ENCODE results near the gene CACHD1.

CACHD1 gene

DNA sequence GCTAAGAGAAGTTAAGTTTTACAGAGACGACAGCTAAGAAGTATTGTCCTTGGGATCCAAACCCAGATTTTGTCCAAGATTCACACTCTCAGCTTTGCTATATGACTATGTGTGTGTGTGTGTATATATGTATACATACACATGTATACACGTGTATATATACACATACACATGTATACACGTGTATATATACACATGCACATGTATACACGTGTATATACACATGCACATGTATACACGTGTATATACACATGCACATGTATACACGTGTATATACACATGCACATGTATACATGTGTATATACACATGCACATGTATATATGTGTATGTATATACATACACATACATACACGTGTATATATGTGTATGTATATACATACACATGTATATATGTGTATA is 3.9 kb upstream of the CACHD1 start:
- Mint-ChIP-seq H3K4me3 (no peak overlapping the region), H3K36me3 (no peaks in the 10 kb centered on the region), H3K4me1 (peaks cover 4% of the 10 kb centered on the region), H3K27ac (no peak overlapping the region), H3K9me3 (no peaks in the 10 kb centered on the region), H3K27me3 (peaks cover 34% of the 10 kb centered on the region)
- ATAC-seq = no peak

- Mint-ChIP-seq H3K4me3 (peak overlapping the region; percentile 51), H3K36me3 (no peaks in the 10 kb centered on the region), H3K9me3 (no peaks in the 10 kb centered on the region), H3K4me1 (peaks cover 12% of the 10 kb centered on the region), H3K27ac (no peak overlapping the region), H3K27me3 (peaks cover 50% of the 10 kb centered on the region)
- no peak for ATAC-seq
These were observed 583 bp upstream of the CACHD1 start for GRCh38 chr1:64469116-64469976.

DNA sequence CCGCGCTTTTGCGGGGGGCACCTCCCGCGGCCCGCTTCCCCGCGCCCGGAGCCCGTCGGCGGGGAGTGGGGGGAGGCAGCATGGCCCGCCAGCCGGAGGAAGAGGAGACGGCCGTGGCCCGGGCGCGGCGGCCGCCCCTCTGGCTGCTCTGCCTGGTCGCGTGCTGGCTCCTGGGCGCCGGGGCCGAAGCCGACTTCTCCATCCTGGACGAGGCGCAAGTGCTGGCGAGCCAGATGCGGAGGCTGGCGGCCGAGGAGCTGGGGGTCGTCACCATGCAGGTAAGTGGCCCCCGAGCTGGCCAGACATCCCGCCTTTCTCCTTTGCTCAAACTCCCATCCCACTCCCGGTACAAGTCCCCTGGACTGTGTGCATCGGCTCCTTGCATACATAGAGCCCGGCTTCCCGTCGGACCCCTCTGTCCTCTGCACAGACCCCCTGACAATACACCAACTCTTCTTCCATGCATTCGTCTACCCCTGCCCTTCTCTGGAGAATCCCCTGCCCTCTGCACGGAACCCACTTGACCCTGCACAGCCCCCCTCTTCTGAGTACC is 812 bp downstream of the CACHD1 start:
- Mint-ChIP-seq H3K27ac (no peak overlapping the region), H3K9me3 (no peaks in the 10 kb centered on the region), H3K27me3 (peaks cover 50% of the 10 kb centered on the region), H3K36me3 (no peaks in the 10 kb centered on the region), H3K4me1 (peaks cover 12% of the 10 kb centered on the region), H3K4me3 (peak overlapping the region; percentile 78)
- peak; percentile 41 for ATAC-seq

DNA sequence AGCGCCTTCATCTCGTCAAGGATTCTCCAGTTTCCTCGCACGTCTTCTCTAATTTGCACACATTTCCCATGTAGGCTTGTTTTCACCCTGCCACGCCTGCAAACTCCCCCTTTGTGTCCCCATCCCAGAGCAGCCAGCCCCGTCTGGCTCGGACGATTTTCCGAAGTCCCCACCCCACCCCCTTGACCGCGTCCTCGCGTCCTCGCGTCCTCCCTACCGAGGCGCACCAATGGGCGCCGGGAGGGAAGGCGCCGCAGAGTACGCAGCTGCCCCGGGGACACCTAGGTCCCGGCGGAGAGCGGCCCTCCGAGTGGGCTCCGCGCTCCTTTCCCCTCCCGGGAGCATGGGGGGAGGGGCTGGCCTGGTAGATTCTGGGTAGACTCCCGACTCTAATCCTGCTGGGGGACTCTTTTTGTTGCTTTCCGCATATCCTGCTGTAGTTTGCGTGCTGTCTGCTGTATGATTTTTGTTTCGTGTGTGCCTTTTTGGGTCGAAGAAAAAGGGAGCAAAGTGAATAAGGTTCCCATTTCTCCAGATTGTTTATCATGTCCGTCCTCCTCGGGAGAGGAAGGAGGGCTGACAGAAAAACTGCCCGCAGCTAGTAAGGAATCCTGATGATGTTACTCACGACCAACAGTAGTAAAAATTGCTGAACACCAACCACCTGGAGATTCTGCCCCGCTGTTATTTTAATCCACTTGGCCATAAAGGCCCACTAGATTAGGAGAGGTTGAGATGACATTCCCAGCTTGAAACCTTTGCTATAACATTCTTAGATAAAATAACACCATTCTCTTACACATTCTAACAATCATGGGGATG is 1.5 kb downstream of the CACHD1 start:
- H3K27ac Mint-ChIP-seq = no peak overlapping the region

GRCh38 chr1:64472040-64472376 is 2.1 kb downstream of the CACHD1 start:
- Mint-ChIP-seq H3K4me3 (no peak overlapping the region), H3K4me1 (peaks cover 12% of the 10 kb centered on the region), H3K27me3 (peaks cover 57% of the 10 kb centered on the region), H3K27ac (no peak overlapping the region), H3K9me3 (no peaks in the 10 kb centered on the region), H3K36me3 (no peaks in the 10 kb centered on the region)
- ATAC-seq = no peak

More for the DNA sequence above, 1.5 kb downstream of the CACHD1 start:
- H3K36me3 Mint-ChIP-seq = no peaks in the 10 kb centered on the region
- peak overlapping the region; percentile 78 for H3K4me3 Mint-ChIP-seq
- peaks cover 12% of the 10 kb centered on the region for H3K4me1 Mint-ChIP-seq
- no peaks in the 10 kb centered on the region for H3K9me3 Mint-ChIP-seq
- H3K27me3 Mint-ChIP-seq = peaks cover 52% of the 10 kb centered on the region
- ATAC-seq = no peak

DNA sequence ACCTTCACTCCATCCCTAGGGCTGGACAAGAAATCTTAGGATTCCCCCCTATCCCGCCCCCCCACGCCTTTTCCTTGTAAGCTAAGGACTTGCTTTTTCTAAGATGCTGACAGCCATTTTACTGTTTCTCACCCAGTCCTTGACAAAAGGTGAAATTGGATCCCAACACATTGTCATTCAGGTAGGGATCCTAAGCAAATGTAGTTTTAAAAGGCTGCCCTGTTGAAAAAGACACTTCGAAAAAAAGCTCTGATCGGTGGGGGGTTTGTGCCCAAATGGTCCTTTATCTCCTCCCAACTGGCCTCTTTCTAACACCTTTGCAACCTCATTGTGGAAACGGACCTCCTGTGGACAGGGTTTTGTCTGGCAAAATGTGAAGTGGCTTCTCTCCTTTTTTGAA is 2.9 kb downstream of the CACHD1 start:
- Mint-ChIP-seq H3K36me3 (no peaks in the 10 kb centered on the region), H3K4me3 (no peak overlapping the region), H3K9me3 (no peaks in the 10 kb centered on the region), H3K4me1 (peaks cover 12% of the 10 kb centered on the region), H3K27ac (no peak overlapping the region), H3K27me3 (peaks cover 53% of the 10 kb centered on the region)
- ATAC-seq = no peak

- no peak overlapping the region for H3K4me3 Mint-ChIP-seq
These were observed 3.4 kb downstream of the CACHD1 start for GRCh38 chr1:64473367-64473766.

DNA sequence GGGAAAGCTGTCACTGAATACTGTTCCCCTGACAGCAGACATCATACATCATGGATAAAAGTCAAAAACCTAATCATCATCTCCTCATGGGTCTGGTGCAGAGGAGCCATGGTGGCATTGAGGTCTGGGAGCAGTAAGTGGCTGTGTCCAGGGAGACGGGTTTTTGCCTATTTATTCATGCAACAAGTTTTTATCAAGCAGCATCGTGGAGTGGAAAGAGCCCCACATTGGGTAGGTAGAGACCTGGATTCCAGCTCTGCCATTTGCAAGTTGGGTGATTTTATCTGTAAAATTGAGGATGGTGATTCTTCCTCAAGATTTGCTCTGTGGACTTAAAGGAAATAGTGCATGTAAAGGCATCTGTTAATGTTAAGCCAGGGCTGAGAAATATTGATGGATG is 4.2 kb downstream of the CACHD1 start:
- Mint-ChIP-seq H3K4me3 (no peak overlapping the region), H3K9me3 (no peaks in the 10 kb centered on the region), H3K36me3 (no peaks in the 10 kb centered on the region), H3K4me1 (peaks cover 12% of the 10 kb centered on the region), H3K27ac (no peak overlapping the region), H3K27me3 (peaks cover 40% of the 10 kb centered on the region)
- no peak for ATAC-seq

More at GRCh38 chr1:64473367-64473766, 3.4 kb downstream of the CACHD1 start:
- no peak for ATAC-seq
- H3K27me3 Mint-ChIP-seq = peaks cover 48% of the 10 kb centered on the region
- H3K36me3 Mint-ChIP-seq = no peaks in the 10 kb centered on the region
- H3K9me3 Mint-ChIP-seq = no peaks in the 10 kb centered on the region
- peaks cover 12% of the 10 kb centered on the region for H3K4me1 Mint-ChIP-seq
- H3K27ac Mint-ChIP-seq = no peak overlapping the region

- H3K9me3 Mint-ChIP-seq = no peaks in the 10 kb centered on the region
- no peak overlapping the region for H3K4me3 Mint-ChIP-seq
- no peak overlapping the region for H3K27ac Mint-ChIP-seq
- no peaks in the 10 kb centered on the region for H3K36me3 Mint-ChIP-seq
- no peak for ATAC-seq
- peaks cover 33% of the 10 kb centered on the region for H3K27me3 Mint-ChIP-seq
- H3K4me1 Mint-ChIP-seq = peaks cover 12% of the 10 kb centered on the region
These were observed 4.9 kb downstream of the CACHD1 start for GRCh38 chr1:64474665-64475439.

DNA sequence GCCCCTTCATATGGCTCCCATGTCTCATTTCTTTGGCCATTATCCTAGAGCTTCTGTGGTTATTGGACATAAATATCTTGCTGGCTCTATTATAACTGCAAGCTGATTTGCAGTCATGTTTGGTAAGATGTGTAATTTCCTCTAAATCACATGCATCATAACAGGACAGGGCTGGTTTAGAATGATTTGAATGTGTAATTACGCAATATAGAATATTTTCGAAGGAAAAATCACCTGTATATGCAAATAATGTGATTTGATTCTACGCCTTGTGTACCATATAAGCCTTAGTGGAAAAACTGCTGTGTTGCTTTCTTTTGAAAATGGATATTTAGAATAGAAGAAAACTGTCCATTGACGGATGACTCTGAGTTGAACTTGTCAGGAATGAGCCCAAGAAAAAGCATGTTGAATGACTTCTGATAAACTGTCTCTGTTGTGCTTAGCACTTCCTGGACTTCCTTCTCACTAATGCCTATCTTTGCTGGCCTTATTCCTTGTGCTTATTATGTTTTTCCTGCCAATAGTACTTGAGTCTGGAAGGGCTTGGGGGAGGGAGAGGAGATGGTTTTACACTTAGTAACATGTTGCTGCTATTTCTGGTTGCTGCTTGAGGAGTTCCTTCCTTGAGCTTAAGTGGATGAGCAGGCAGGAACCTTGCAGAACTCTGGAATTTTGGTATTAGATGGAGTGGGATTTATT is 6.5 kb downstream of the CACHD1 start:
- no peak for ATAC-seq
- H3K27me3 Mint-ChIP-seq = peaks cover 23% of the 10 kb centered on the region
- peaks cover 4% of the 10 kb centered on the region for H3K4me1 Mint-ChIP-seq
- H3K9me3 Mint-ChIP-seq = no peaks in the 10 kb centered on the region
- H3K36me3 Mint-ChIP-seq = no peaks in the 10 kb centered on the region
- H3K4me3 Mint-ChIP-seq = no peak overlapping the region
- no peak overlapping the region for H3K27ac Mint-ChIP-seq

DNA sequence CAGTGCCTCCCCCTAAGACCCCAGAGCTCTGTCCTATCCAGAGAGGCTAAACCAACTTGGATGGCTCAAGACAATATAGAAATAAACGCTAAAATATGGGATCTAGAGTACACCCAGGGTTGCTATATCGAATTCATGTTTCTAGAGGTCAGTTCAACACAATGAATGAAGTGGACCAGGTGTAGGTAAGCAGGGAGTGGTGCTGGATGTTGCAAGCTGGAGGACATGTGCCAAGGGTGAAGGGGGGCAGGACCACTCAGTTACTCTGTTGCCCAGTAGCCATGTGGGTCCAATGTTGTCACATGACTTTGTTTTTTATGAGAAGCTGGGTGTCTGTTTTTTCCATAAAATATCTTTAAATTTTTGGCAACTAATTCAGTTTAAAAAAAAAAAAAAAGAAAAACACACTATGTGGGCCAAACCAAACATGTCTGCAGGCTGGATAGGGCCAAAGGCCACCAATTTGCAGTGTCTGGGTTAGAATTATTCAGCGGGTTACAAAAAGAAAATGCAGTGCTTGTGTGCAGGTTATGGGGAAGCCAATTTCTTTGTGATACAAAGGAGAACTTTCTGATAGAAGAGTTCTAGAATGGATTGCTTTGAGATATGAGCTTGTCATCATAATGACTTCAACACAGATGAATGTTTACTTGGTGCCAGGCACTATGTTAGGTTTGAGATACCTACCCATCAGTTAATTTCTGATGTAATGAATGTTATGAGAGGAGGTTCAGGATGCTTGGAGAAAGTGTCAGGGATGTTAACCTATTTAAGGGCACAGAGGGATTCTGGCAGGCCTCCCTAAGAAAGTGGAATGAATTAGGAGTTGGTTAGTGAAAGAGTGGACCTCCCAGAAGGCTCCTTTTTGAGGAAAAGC is 8.9 kb downstream of the CACHD1 start:
- peaks cover 13% of the 10 kb centered on the region for H3K27me3 Mint-ChIP-seq
- H3K27ac Mint-ChIP-seq = no peak overlapping the region
- no peaks in the 10 kb centered on the region for H3K9me3 Mint-ChIP-seq
- H3K4me3 Mint-ChIP-seq = no peak overlapping the region
- H3K36me3 Mint-ChIP-seq = no peaks in the 10 kb centered on the region
- no peaks in the 10 kb centered on the region for H3K4me1 Mint-ChIP-seq
- ATAC-seq = no peak

- no peak overlapping the region for H3K4me3 Mint-ChIP-seq
- no peaks in the 10 kb centered on the region for H3K36me3 Mint-ChIP-seq
- no peaks in the 10 kb centered on the region for H3K4me1 Mint-ChIP-seq
- H3K9me3 Mint-ChIP-seq = no peaks in the 10 kb centered on the region
- H3K27ac Mint-ChIP-seq = no peak overlapping the region
- H3K27me3 Mint-ChIP-seq = peaks cover 24% of the 10 kb centered on the region
- peak; percentile 40 for ATAC-seq
These were observed 9.9 kb downstream of the CACHD1 start for GRCh38 chr1:64479874-64480273.

DNA sequence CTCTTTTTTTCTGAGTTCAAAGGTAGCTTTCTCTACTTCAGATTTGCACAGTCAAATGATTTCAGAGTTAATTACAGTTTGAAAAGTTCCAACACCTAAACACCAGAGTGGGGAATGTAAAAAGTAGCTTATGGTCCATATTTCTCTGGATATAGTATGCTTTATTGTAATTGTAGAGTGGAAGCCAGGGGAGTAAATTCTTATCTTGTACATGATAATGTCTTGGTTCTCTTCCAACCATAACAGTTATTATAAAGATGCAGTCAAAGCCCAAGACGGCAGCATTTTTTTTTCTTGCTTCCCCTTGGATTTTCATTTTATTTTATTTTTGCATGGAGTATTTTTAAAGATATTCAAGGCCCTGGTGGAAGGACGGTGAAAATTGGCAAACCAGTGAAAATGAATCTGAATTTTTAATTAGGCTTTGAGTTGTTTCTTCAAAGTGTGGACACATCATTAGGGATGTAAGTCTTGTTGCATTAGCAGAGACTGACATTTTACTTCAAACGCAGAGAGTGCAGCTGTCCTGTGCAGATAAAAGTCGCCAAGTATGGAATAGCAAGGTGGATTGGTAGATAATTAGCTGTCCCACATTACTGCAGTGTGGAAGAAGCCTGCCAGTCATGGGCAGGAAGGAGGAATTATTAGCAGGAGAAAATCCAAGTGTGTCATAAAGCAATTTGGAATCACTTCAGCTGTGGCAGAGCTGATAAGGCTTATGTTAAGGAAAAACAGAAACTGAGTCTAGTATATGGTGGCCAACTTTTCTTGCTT is 11.3 kb downstream of the CACHD1 start:
- H3K4me3 Mint-ChIP-seq = no peak overlapping the region

More for the DNA sequence above, 11.3 kb downstream of the CACHD1 start:
- ATAC-seq = no peak
- H3K36me3 Mint-ChIP-seq = no peaks in the 10 kb centered on the region
- H3K27me3 Mint-ChIP-seq = peaks cover 24% of the 10 kb centered on the region
- H3K4me1 Mint-ChIP-seq = no peaks in the 10 kb centered on the region
- H3K27ac Mint-ChIP-seq = no peak overlapping the region
- H3K9me3 Mint-ChIP-seq = no peaks in the 10 kb centered on the region

Data from stimulated activated memory B cell treated with anti-CD40 and anti-IgM and Interleukin-4, amounts not matched to agents 10 μg/mL and 1 μg/mL and 100 μg/mL, for 72 hours (primary cell).